Upper lobe of left lung (tissue), 6 donors: ENCODE results near the gene MCTP1. TPM values are rescaled to one million over a fixed set of nuclear protein-coding genes. Genes with fewer than 3 reads are reported as not detected.

ENCODE experiments used
- ATAC-seq, 2 donors: fragments of 200-7000 bp; cut with Tn5 transposase; one replicate each; pipeline ENCODE4 v1.9.1; 2022; ENCODE audit warnings: mild to moderate bottlenecking in 2 of 2, moderate library complexity in 2 of 2; ENCODE audit not compliant: low FRiP score in 2 of 2
- DNase-seq, 2 donors: peaks; one replicate each; pipeline ENCODE4 v3.0.0-alpha.2; 2019 to 2020
- H3K27ac ChIP-seq, 4 donors: fragments of 200-600 bp; sonication (generic); one replicate each; pipeline ENCODE4 v1.5.1; 2016 to 2019
- H3K27me3 ChIP-seq, 4 donors: fragments of 200-600 bp; sonication (generic); one replicate each; pipeline ENCODE4 v1.5.1; 2017 to 2019
- H3K36me3 ChIP-seq, 4 donors: fragments of 200-600 bp; sonication (generic); one replicate each; pipeline ENCODE4 v1.5.1; 2016 to 2019
- H3K4me1 ChIP-seq, 4 donors: fragments of 200-600 bp; sonication (generic); one replicate each; pipeline ENCODE4 v1.5.1; 2018 to 2019
- H3K4me3 ChIP-seq, 4 donors: fragments of 200-600 bp; sonication (generic); one replicate each; pipeline ENCODE4 v1.5.1; 2017 to 2019; ENCODE audit warnings: mild to moderate bottlenecking in 2 of 4, moderate library complexity in 1 of 4
- H3K9me3 ChIP-seq, 4 donors: fragments of 200-600 bp; sonication (generic); one replicate each; pipeline ENCODE4 v1.5.1; 2018 to 2019
- EP300 ChIP-seq, 4 donors: sonication (generic); formaldehyde crosslinking; IDR thresholded peaks; one replicate each; pipeline ENCODE4 v1.5.1; 2017; ENCODE audit warnings: antibody characterized with exemption in 4 of 4, control low read depth in 2 of 4
- POLR2A ChIP-seq, 4 donors: fragments of 450-650 bp; IDR thresholded peaks; one replicate each; pipeline ENCODE4 v1.5.1; 2016 to 2017; ENCODE audit warnings: antibody characterized with exemption in 4 of 4, mild to moderate bottlenecking in 2 of 4
- POLR2AphosphoS5 ChIP-seq, 2 donors: sonication (generic); formaldehyde crosslinking; IDR thresholded peaks; one replicate each; pipeline ENCODE4 v1.5.1; 2017; ENCODE audit warnings: antibody characterized with exemption in 2 of 2
- WGBS, 2 donors: methylation state at CpG; one replicate each; pipeline ENCODE4 v1.1.5; 2017 to 2018; 5-methylcytosine and 5-hydroxymethylcytosine counted together
- total RNA-seq, 6 donors: library from RNA; depleted of rRNA in 4 of 6; stranded (reverse); fragments of >200 nt in 4 of 6; gene quantifications; one replicate each; pipeline versions ENCODE4 v1.1.0 to v1.2.1, GENCODE V29; 2016 to 2021
- TF ChIP-seq, protein P1 (sequence below), 6 experiments: fragments of 450-650 bp in 4 of 6; fragments of 200-600 bp in 2 of 6; sonication (generic) in 2 of 6; IDR thresholded peaks; one replicate each; pipeline ENCODE4 v1.5.1; 2016 to 2019; ENCODE audit warnings: antibody characterized with exemption in 6 of 6
- donor health status: DM: no; HTN: no; CAD: no; lungs with moderate emphysema.
- donor health status: DM: no; HTN: yes; CAD: no; lungs with severe emphysema.

Gene MCTP1
- total RNA-seq, 6 donors from 2014 or later = 30.4 to 43.8 (median 38.3) TPM

DNA sequence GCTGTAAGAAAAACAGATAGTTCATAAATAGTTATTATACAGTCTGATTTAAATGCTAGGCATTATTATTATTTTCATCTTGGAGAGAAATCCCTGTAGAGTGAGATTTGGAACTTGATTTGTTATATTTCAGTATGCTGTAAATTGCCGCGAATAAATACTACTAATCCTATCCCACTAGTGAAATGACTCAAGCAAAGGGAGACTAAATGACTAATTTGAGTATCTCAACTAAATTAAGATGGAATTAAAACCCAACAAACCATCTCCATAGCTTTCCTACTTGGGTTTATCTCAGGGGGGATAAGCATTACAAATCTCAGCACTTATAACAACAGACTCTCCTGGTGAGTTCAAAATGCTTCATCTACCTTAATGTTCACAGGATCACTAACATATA is 206.0 kb downstream of the MCTP1 start:
- 98% methylated on average over 2 of the region's 2 CpGs for WGBS, 2 donors
- DNase-seq (no peak), ATAC-seq (no peak)
- H3K27ac ChIP-seq = no peak overlapping the region
- H3K4me3 ChIP-seq = peak overlapping the region in 1 of 4 donors; percentile 5
- H3K9me3 ChIP-seq = no peaks in the 10 kb centered on the region
- H3K27me3 ChIP-seq = no peaks in the 10 kb centered on the region
- TF ChIP-seq POLR2A (IDR thresholded peaks at IDR 0.05) (no peak), EP300 (IDR thresholded peaks at IDR 0.05) (no peak), POLR2AphosphoS5 (IDR thresholded peaks at IDR 0.05) (no peak)
- TF ChIP-seq, protein P1, sequence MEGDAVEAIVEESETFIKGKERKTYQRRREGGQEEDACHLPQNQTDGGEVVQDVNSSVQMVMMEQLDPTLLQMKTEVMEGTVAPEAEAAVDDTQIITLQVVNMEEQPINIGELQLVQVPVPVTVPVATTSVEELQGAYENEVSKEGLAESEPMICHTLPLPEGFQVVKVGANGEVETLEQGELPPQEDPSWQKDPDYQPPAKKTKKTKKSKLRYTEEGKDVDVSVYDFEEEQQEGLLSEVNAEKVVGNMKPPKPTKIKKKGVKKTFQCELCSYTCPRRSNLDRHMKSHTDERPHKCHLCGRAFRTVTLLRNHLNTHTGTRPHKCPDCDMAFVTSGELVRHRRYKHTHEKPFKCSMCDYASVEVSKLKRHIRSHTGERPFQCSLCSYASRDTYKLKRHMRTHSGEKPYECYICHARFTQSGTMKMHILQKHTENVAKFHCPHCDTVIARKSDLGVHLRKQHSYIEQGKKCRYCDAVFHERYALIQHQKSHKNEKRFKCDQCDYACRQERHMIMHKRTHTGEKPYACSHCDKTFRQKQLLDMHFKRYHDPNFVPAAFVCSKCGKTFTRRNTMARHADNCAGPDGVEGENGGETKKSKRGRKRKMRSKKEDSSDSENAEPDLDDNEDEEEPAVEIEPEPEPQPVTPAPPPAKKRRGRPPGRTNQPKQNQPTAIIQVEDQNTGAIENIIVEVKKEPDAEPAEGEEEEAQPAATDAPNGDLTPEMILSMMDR (IDR thresholded peaks at IDR 0.05) = no peak
- peaks cover 0 to 8% (median 4%) of the 10 kb centered on the region in 4 donors for H3K4me1 ChIP-seq
- H3K36me3 ChIP-seq = no peaks in the 10 kb centered on the region

DNA sequence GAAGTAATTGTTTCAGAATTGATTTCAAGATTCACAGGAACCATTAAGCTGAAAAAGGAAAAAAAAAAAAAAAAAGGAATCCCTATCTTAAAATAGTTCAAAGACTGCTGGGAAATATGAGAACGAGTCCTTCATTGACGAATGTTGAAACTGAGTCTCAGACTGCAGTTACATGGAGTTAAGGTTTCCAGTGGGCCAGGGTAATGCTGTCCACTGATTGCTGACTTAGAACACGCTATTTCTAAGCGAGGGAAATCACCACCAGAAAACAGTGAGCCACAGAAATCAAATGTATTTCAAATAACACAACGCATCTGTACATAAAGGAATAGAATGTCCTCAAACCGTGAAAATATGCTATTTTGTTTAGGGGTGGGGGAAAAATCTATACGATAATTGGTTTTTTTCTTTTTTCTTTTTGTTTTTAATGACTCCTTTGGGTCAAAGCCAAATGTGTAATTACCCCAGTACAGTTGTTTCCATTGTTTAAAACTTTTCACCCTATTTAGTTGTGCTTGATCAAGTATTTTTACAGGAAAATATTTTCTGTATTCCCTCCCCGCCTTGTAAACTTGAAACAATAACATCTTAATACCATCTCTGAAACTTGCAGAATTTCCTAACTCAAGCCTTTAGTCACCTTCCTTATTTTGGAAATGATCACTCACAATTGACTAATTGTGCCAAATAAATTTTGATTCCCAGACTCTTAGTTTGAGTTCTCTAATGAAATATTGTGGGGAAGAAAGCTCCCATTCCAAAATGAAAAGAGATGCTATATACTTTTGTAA is 208.3 kb downstream of the MCTP1 start:
- Histone ChIP-seq H3K4me3 (no peak overlapping the region), H3K36me3 (no peaks in the 10 kb centered on the region), H3K27me3 (no peaks in the 10 kb centered on the region), H3K27ac (no peak overlapping the region), H3K4me1 (peaks cover 0 to 4% (median 0%) of the 10 kb centered on the region in 4 donors), H3K9me3 (no peaks in the 10 kb centered on the region)
- ATAC-seq (no peak), DNase-seq (no peak)
- no peak for TF ChIP-seq POLR2AphosphoS5 (IDR thresholded peaks at IDR 0.05)
- TF ChIP-seq, protein P1 (IDR thresholded peaks at IDR 0.05) = no peak
- 79 to 90% methylated on average over 8 of the region's 8 CpGs for WGBS, 2 donors

DNA sequence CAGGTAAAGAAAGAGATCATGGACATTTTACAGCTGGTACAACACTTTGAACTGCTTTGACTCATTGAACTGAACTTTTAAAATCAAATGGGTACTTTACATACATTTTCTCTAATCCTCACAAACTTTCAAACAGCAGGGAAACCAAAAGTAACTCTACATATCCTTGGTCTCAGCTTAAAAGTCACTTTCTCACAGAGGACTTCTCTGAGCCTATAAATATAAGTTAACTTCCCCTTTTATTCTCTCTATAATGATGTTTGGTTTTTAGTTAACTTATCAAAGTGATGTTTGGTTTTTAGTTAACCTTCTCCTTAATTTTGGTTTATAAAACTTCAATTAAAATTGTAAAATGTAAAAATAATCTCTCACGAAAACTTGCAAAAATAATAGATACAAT is 209.8 kb downstream of the MCTP1 start:
- H3K27ac ChIP-seq = no peak overlapping the region
- 94 to 97% methylated on average over 1 of the region's 1 CpG for WGBS, 2 donors
- TF ChIP-seq, protein P1 (IDR thresholded peaks at IDR 0.05) = no peak
- TF ChIP-seq POLR2A (IDR thresholded peaks at IDR 0.05) (no peak), POLR2AphosphoS5 (IDR thresholded peaks at IDR 0.05) (no peak), EP300 (IDR thresholded peaks at IDR 0.05) (no peak)

DNA sequence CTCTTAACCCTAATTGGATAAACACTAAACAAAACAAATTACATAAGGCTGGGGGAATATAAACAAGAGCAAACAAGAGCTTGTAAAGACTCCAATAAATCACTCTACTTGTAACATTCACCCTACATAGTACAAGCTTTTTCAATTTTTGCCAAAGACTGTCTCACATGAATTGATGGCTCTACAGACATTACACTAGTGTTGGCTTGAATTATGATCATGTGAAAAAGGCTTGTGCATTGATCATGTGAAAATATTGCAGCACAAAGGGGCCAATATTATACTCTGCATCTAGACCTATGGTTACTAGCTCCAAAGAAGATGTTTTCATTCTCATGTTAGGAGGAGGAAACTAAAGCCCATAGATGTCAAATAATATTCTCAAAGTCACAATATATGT is 212.6 kb downstream of the MCTP1 start:
- Histone ChIP-seq H3K4me3 (no peak overlapping the region), H3K27ac (no peak overlapping the region), H3K27me3 (no peaks in the 10 kb centered on the region), H3K36me3 (no peaks in the 10 kb centered on the region), H3K4me1 (peaks cover 3 to 14% (median 6%) of the 10 kb centered on the region in 4 donors), H3K9me3 (no peaks in the 10 kb centered on the region)
- DNase-seq (no peak), ATAC-seq (no peak)
- no peak for TF ChIP-seq EP300 (IDR thresholded peaks at IDR 0.05)

More for the DNA sequence above, 209.8 kb downstream of the MCTP1 start:
- H3K27me3 ChIP-seq = no peaks in the 10 kb centered on the region
- H3K4me3 ChIP-seq = no peak overlapping the region
- peaks cover 2 to 7% (median 5%) of the 10 kb centered on the region in 4 donors for H3K4me1 ChIP-seq
- DNase-seq (no peak), ATAC-seq (no peak)
- H3K9me3 ChIP-seq = no peaks in the 10 kb centered on the region
- H3K36me3 ChIP-seq = no peaks in the 10 kb centered on the region

DNA sequence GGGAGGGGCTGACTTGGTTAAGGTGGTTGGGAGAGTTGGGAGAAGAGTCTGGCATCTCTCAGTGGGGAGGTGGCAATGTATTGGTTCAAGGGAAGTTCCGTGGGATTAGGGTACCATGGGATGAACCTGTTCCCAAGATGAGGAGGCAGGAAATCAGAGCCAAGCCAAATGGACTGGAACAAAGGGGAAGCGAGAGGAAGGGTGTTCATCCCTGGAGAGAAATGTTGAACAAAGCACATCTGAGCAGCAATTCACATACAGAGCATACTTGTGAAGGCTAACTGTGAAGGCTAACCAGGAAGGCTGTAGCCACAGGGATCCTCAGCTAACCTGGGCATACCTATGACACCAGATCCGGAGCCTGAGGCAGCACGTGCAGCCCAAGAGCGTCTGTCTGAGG is 214.0 kb downstream of the MCTP1 start:
- no peaks in the 10 kb centered on the region for H3K27me3 ChIP-seq
- no peaks in the 10 kb centered on the region for H3K9me3 ChIP-seq
- DNase-seq (no peak), ATAC-seq (no peak)
- H3K4me1 ChIP-seq = peaks cover 3 to 14% (median 6%) of the 10 kb centered on the region in 4 donors
- no peak for TF ChIP-seq EP300 (IDR thresholded peaks at IDR 0.05)
- no peak for TF ChIP-seq POLR2AphosphoS5 (IDR thresholded peaks at IDR 0.05)
- TF ChIP-seq POLR2A (IDR thresholded peaks at IDR 0.05) = no peak
- TF ChIP-seq, protein P1 (IDR thresholded peaks at IDR 0.05) = no peak
- 88 to 89% methylated on average over 5 of the region's 5 CpGs for WGBS, 2 donors
- H3K36me3 ChIP-seq = no peaks in the 10 kb centered on the region
- H3K4me3 ChIP-seq = no peak overlapping the region
- H3K27ac ChIP-seq = peak overlapping the region in 1 of 4 donors; percentile 16
